H1 (cell line): ENCODE results near the gene TMEM120B.

Source experiments
- CBX5 ChIP-seq: fragments of 300-800, 300-1000 bp; sonication (generic); IDR thresholded peaks from 2 replicates; pipeline ENCODE4 v1.7.1; 2016; ENCODE audit warnings: antibody characterized with exemption, low read length, low read depth
- EP300 ChIP-seq, 2 experiments: IDR thresholded peaks; 1 replicate in 1 of 2; 2 replicates in 1 of 2; pipeline ENCODE4 v1.6.1; 2011 to 2012; ENCODE audit warnings: low read depth in 2 of 2, low read length in 2 of 2, mild to moderate bottlenecking in 2 of 2, borderline replicate concordance in 1 of 2, inconsistent platforms in 1 of 2, moderate library complexity in 1 of 2
- EZH2 ChIP-seq: fragments of 200-600 bp; sonication (generic); IDR thresholded peaks from 2 replicates; pipeline ENCODE4 v1.7.1; 2012; ENCODE audit warnings: low read depth, mild to moderate bottlenecking, moderate library complexity, low read length, inconsistent platforms; ENCODE audit not compliant: severe bottlenecking
- HDAC6 ChIP-seq: IDR thresholded peaks from one replicate; pipeline ENCODE4 v1.7.1; 2012; ENCODE audit warnings: low read depth, mild to moderate bottlenecking, inconsistent platforms, low read length, moderate library complexity
- KDM1A ChIP-seq: fragments of 200-600, 300-600 bp; sonication (generic); IDR thresholded peaks from 2 replicates; pipeline ENCODE4 v1.7.1; 2016; ENCODE audit warnings: mild to moderate bottlenecking, low read length, borderline replicate concordance
- NRF1 ChIP-seq: IDR thresholded peaks from 2 replicates; pipeline ENCODE4 v1.6.1; 2011; ENCODE audit warnings: mild to moderate bottlenecking, low read depth, low read length, improper control_type of control experiment
- POLR2A ChIP-seq, 2 experiments: IDR thresholded peaks; 1 replicate in 1 of 2; 2 replicates in 1 of 2; pipeline ENCODE4 v1.6.1; 2011; ENCODE audit warnings: low read depth in 2 of 2, low read length in 2 of 2, mild to moderate bottlenecking in 2 of 2; ENCODE audit errors: control extremely low read depth in 1 of 2
- POLR2AphosphoS5 ChIP-seq: IDR thresholded peaks from 2 replicates; pipeline ENCODE4 v1.6.1; 2011; ENCODE audit warnings: low read depth, low read length
- RAD21 ChIP-seq, 2 experiments: IDR thresholded peaks in 1 of 2; conservative IDR thresholded peaks in 1 of 2; 2 replicates each; pipeline ENCODE4 v1.6.1; 2011; ENCODE audit warnings: low read depth in 2 of 2, low read length in 2 of 2, improper control_type of control experiment in 1 of 2, inconsistent platforms in 1 of 2, mild to moderate bottlenecking in 1 of 2, moderate library complexity in 1 of 2
- RNF2 ChIP-seq: fragments of 200-900, 300-1000 bp; sonication (generic); IDR thresholded peaks from 2 replicates; pipeline ENCODE4 v1.7.1; 2016; ENCODE audit warnings: borderline replicate concordance, low read depth, mild to moderate bottlenecking, antibody characterized with exemption, low read length; ENCODE audit not compliant: poor library complexity, severe bottlenecking; ENCODE audit errors: missing control alignments
- TBP ChIP-seq: IDR thresholded peaks from 2 replicates; pipeline ENCODE4 v1.6.1; 2011; ENCODE audit warnings: low read depth, low read length, improper control_type of control experiment
- TEAD4 ChIP-seq: IDR thresholded peaks from 2 replicates; pipeline ENCODE4 v1.6.1; 2012; ENCODE audit warnings: low read depth, low read length, inconsistent platforms, mixed read lengths
- TF ChIP-seq, protein P1 (sequence below), 3 experiments: IDR thresholded peaks; 1 replicate in 2 of 3; 2 replicates in 1 of 3; pipeline versions ENCODE4 v1.5.1 to v1.6.1; 2011; ENCODE audit warnings: low read length in 3 of 3, mild to moderate bottlenecking in 3 of 3, inconsistent platforms in 2 of 3, low read depth in 1 of 3, moderate library complexity in 1 of 3; ENCODE audit not compliant: insufficient read depth in 1 of 3; ENCODE audit errors: control extremely low read depth in 1 of 3

DNA sequence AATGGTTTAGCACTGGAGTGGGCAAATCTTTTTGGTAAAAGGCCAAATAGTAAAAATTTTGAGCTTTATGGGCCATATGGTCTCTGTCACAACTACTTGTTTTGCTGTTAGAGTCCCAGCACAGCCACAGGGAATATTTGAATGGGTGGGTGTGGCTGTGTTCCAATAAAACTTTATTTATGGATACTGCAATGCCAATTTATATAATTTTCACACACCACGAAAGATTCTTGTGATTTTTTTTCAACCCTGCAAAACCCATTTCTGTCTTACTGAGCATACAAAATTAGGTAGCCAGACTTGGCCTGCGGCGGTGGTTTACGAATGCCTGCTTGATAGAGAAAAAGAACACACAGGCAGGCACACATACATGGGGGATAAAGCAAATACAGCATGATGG, 28.3 kb downstream of the TMEM120B start:
- TF ChIP-seq EP300 (IDR thresholded peaks at IDR 0.05; ENCODE audit: borderline replicate concordance in 1 of 2, low read depth in 2 of 2, low read length in 2 of 2) (no peak), POLR2A (IDR thresholded peaks at IDR 0.05; ENCODE audit: control extremely low read depth in 1 of 2, low read depth in 2 of 2, low read length in 2 of 2) (no peak), HDAC6 (no peak), POLR2AphosphoS5 (no peak), TBP (no peak), KDM1A (no peak), RNF2 (no peak), NRF1 (no peak), RAD21 (IDR thresholded peaks at IDR 0.05 in 1 of 2, conservative IDR thresholded peaks at IDR 0.05 in 1 of 2; ENCODE audit: low read depth in 2 of 2, low read length in 2 of 2) (no peak), TEAD4 (no peak), CBX5 (no peak), EZH2 (no peak)
- TF ChIP-seq, protein P1, sequence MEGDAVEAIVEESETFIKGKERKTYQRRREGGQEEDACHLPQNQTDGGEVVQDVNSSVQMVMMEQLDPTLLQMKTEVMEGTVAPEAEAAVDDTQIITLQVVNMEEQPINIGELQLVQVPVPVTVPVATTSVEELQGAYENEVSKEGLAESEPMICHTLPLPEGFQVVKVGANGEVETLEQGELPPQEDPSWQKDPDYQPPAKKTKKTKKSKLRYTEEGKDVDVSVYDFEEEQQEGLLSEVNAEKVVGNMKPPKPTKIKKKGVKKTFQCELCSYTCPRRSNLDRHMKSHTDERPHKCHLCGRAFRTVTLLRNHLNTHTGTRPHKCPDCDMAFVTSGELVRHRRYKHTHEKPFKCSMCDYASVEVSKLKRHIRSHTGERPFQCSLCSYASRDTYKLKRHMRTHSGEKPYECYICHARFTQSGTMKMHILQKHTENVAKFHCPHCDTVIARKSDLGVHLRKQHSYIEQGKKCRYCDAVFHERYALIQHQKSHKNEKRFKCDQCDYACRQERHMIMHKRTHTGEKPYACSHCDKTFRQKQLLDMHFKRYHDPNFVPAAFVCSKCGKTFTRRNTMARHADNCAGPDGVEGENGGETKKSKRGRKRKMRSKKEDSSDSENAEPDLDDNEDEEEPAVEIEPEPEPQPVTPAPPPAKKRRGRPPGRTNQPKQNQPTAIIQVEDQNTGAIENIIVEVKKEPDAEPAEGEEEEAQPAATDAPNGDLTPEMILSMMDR (IDR thresholded peaks at IDR 0.05; ENCODE audit: control extremely low read depth in 1 of 3, insufficient read depth in 1 of 3, low read depth in 1 of 3, low read length in 3 of 3) = no peak
